Body of pancreas (tissue), 4 donors: ENCODE measurements around the gene CDC14B.

ENCODE experiments used
- CTCF ChIP-seq, 7 experiments: fragments of 450-650 bp in 4 of 7; fragments of 200-600 bp in 3 of 7; sonication (generic) in 3 of 7; IDR thresholded peaks; one replicate each; pipeline ENCODE4 v1.5.1; 2016 to 2019; ENCODE audit warnings: antibody characterized with exemption in 7 of 7
- POLR2A ChIP-seq, 3 donors: fragments of 450-650 bp; IDR thresholded peaks; one replicate each; pipeline ENCODE4 v1.6.1; 2016; ENCODE audit warnings: antibody characterized with exemption in 3 of 3, mild to moderate bottlenecking in 2 of 3

GRCh38 chr9:96612966-96613589 lies 6.6 kb downstream of the CDC14B start:
- TF ChIP-seq CTCF (IDR thresholded peaks at IDR 0.05) = no peak
- TF ChIP-seq POLR2A (IDR thresholded peaks at IDR 0.05) = no peak
